ENCODE data around the gene RNPEP. TPM values are rescaled to one million over a fixed set of nuclear protein-coding genes. Genes with fewer than 3 reads are reported as not detected.

The RNPEP gene
- total and polyA plus RNA-seq, 2 of the 13 experiments (the other 11 are each of a cell fraction or from before 2014, with no cell fraction given) = 20.6 to 38.4 TPM

DNA sequence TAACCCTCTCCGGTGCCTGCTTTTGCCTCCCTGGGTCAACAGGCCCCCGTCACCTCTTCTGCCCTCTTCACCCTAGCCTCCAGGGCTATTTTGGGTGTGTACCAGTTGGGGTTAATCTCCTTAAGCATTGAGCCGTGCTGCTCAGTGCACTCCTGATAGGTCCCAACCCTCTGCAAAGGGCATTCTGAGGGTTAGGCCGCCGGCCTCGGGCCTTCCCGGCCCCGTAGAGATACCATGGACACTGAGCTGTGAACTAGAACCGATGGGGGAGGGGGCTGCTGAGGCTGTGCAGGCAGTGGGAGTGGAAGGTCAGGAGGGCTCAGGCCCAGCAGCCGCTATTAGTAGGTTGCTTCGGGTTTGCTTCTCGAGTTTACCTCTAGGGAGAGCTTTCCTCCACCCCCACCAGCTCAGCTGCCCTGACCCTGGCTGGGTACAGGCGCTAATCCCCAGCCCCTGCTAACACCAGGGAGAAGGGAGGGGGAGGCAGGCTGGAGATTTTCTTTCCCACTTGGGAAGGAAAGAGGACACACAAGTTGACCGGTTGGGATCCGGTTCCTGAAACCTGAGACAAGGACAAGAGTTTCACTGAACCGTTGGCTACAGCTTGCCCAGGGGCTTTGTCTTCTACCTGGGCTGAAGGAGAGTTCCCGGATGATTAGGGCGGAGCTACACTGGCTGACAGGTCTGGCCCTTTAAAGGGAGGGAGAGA is 40.9 kb upstream of the RNPEP start (continued):
- TF ChIP-seq, protein P1, sequence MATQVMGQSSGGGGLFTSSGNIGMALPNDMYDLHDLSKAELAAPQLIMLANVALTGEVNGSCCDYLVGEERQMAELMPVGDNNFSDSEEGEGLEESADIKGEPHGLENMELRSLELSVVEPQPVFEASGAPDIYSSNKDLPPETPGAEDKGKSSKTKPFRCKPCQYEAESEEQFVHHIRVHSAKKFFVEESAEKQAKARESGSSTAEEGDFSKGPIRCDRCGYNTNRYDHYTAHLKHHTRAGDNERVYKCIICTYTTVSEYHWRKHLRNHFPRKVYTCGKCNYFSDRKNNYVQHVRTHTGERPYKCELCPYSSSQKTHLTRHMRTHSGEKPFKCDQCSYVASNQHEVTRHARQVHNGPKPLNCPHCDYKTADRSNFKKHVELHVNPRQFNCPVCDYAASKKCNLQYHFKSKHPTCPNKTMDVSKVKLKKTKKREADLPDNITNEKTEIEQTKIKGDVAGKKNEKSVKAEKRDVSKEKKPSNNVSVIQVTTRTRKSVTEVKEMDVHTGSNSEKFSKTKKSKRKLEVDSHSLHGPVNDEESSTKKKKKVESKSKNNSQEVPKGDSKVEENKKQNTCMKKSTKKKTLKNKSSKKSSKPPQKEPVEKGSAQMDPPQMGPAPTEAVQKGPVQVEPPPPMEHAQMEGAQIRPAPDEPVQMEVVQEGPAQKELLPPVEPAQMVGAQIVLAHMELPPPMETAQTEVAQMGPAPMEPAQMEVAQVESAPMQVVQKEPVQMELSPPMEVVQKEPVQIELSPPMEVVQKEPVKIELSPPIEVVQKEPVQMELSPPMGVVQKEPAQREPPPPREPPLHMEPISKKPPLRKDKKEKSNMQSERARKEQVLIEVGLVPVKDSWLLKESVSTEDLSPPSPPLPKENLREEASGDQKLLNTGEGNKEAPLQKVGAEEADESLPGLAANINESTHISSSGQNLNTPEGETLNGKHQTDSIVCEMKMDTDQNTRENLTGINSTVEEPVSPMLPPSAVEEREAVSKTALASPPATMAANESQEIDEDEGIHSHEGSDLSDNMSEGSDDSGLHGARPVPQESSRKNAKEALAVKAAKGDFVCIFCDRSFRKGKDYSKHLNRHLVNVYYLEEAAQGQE (IDR thresholded peaks at IDR 0.05; ENCODE audit: borderline replicate concordance in 1 of 2, low read depth in 1 of 2, low read length in 2 of 2) = peak in 1 of 2 experiments; percentile 35; a peak in 1 of 4 replicates
- TF ChIP-seq ZBTB8A (CRISPR knock-in tag; IDR thresholded peaks at IDR 0.05; ENCODE audit: borderline replicate concordance, low read depth) = no peak
- no peak for TF ChIP-seq JARID2 (CRISPR knock-in tag; IDR thresholded peaks at IDR 0.05; ENCODE audit: insufficient replicate concordance)
- no peak for TF ChIP-seq ZNF720 (CRISPR knock-in tag; IDR thresholded peaks at IDR 0.05)
- TF ChIP-seq, protein P2, sequence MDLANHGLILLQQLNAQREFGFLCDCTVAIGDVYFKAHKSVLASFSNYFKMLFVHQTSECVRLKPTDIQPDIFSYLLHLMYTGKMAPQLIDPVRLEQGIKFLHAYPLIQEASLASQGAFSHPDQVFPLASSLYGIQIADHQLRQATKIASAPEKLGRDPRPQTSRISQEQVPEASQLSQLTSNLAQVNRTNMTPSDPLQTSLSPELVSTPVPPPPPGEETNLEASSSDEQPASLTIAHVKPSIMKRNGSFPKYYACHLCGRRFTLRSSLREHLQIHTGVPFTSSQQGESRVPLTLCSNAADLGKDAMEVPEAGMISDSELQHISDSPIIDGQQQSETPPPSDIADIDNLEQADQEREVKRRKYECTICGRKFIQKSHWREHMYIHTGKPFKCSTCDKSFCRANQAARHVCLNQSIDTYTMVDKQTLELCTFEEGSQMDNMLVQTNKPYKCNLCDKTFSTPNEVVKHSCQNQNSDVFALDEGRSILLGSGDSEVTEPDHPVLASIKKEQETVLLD (CRISPR knock-in tag; IDR thresholded peaks at IDR 0.05; ENCODE audit: low read depth) = no peak
- no peak for TF ChIP-seq TAF15 (IDR thresholded peaks at IDR 0.05; ENCODE audit: low read depth, low read length, poor library complexity, severe bottlenecking)
- no peak for TF ChIP-seq ZNF737 (CRISPR knock-in tag; IDR thresholded peaks at IDR 0.05; ENCODE audit: borderline replicate concordance)
- no peak for TF ChIP-seq MAFF (IDR thresholded peaks at IDR 0.05; ENCODE audit: low read depth, low read length)
- TF ChIP-seq NBN (conservative IDR thresholded peaks at IDR 0.05) = no peak
- TF ChIP-seq MLLT10 (CRISPR knock-in tag; IDR thresholded peaks at IDR 0.05) = no peak
- TF ChIP-seq, protein P3, sequence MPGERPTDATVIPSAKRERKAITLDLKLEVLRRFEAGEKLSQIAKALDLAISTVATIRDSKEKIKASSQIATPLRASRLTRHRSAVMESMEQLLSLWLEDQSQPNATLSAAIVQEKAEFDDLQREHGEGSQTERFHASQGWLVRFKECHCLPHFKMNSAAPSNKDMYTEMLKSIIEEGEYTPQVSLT (CRISPR knock-in tag; IDR thresholded peaks at IDR 0.05; ENCODE audit: borderline replicate concordance, low read depth) = no peak
- TF ChIP-seq ZNF570 (CRISPR knock-in tag; IDR thresholded peaks at IDR 0.05; ENCODE audit: borderline replicate concordance) = no peak
- no peak for TF ChIP-seq ZNF616 (CRISPR knock-in tag; IDR thresholded peaks at IDR 0.05; ENCODE audit: low read depth)
- TF ChIP-seq ZNF446 (CRISPR knock-in tag; IDR thresholded peaks at IDR 0.05) = no peak
- no peak for TF ChIP-seq ZSCAN31 (CRISPR knock-in tag; IDR thresholded peaks at IDR 0.05; ENCODE audit: low read depth)
- no peak for TF ChIP-seq PAWR (CRISPR knock-in tag; IDR thresholded peaks at IDR 0.05; ENCODE audit: borderline replicate concordance)
- TF ChIP-seq KMT2B (CRISPR knock-in tag; IDR thresholded peaks at IDR 0.05) = no peak
- TF ChIP-seq, protein P4, sequence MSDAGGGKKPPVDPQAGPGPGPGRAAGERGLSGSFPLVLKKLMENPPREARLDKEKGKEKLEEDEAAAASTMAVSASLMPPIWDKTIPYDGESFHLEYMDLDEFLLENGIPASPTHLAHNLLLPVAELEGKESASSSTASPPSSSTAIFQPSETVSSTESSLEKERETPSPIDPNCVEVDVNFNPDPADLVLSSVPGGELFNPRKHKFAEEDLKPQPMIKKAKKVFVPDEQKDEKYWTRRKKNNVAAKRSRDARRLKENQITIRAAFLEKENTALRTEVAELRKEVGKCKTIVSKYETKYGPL (CRISPR knock-in tag; IDR thresholded peaks at IDR 0.05) = no peak
- no peak for TF ChIP-seq ZC3H13 (CRISPR knock-in tag; IDR thresholded peaks at IDR 0.05)
- TF ChIP-seq, protein P5, sequence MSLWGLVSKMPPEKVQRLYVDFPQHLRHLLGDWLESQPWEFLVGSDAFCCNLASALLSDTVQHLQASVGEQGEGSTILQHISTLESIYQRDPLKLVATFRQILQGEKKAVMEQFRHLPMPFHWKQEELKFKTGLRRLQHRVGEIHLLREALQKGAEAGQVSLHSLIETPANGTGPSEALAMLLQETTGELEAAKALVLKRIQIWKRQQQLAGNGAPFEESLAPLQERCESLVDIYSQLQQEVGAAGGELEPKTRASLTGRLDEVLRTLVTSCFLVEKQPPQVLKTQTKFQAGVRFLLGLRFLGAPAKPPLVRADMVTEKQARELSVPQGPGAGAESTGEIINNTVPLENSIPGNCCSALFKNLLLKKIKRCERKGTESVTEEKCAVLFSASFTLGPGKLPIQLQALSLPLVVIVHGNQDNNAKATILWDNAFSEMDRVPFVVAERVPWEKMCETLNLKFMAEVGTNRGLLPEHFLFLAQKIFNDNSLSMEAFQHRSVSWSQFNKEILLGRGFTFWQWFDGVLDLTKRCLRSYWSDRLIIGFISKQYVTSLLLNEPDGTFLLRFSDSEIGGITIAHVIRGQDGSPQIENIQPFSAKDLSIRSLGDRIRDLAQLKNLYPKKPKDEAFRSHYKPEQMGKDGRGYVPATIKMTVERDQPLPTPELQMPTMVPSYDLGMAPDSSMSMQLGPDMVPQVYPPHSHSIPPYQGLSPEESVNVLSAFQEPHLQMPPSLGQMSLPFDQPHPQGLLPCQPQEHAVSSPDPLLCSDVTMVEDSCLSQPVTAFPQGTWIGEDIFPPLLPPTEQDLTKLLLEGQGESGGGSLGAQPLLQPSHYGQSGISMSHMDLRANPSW (CRISPR knock-in tag; IDR thresholded peaks at IDR 0.05; ENCODE audit: borderline replicate concordance) = no peak
- peak; percentile 62 for TF ChIP-seq ZMYM4 (CRISPR knock-in tag; IDR thresholded peaks at IDR 0.05)

Measured in HepG2 (cell line).